HepG2 (cell line): ENCODE results near the gene SAMD15. TPM values are rescaled to one million over a fixed set of nuclear protein-coding genes. Genes with fewer than 3 reads are reported as not detected.

Source experiments
- ATAC-seq: fragments of 200-7000 bp; cut with Tn5 transposase; 3 replicates; pipeline ENCODE4 v1.9.1; 2020; ENCODE audit warnings: mild to moderate bottlenecking, moderate library complexity
- BruUV-seq: library from RNA; stranded (reverse); fragments of 400-500 nt; replicated peaks from 2 replicates; lab custom pipeline; 2021; lab: Mats Ljungman, UMichigan
- CTCF ChIA-PET: fragments of 300-600 bp; formaldehyde crosslinking; extraction: SDS; loops from one replicate; lab custom pipeline; 2021; ENCODE audit warnings: low total read pairs, inconsistent platforms, low intra/inter-chr PET ratio; lab: Yijun Ruan, JAX
- POLR2A ChIA-PET: fragments of 350-600 bp; sonication (Branson Sonifier 250); formaldehyde crosslinking; loops from one replicate; lab custom pipeline; 2020; ENCODE audit warnings: antibody characterized with exemption, inconsistent platforms; lab: Yijun Ruan, JAX
- DNase-seq: peaks from one replicate; pipeline ENCODE4 v3.0.0-alpha.2; 2015; ENCODE audit warnings: low spot score
- FAIRE-seq: peaks from 3 replicates; lab custom pipeline; 2011; peaks lifted over from hg19 to GRCh38; lab: Jason Lieb, UNC
- H2AFZ ChIP-seq: one replicate; pipeline ENCODE4 v1.6.1; 2011; ENCODE audit warnings: low read length, inconsistent platforms
- H3K27ac ChIP-seq: fragments of 300-600 bp; 3 replicates; pipeline ENCODE4 v1.8.0; 2011; ENCODE audit warnings: mixed run types, mild to moderate bottlenecking, mixed read lengths, low read length, inconsistent platforms; ENCODE audit not compliant: insufficient read depth; ENCODE audit errors: extremely low read length
- H3K27me3 ChIP-seq, 2 experiments: fragments of 200-600 bp in 1 of 2; 2 replicates in 1 of 2; 3 replicates in 1 of 2; pipeline versions ENCODE4 v1.6.0 to v1.8.0; 2011; ENCODE audit warnings: low read length in 2 of 2, mild to moderate bottlenecking in 2 of 2, moderate library complexity in 2 of 2, inconsistent platforms in 1 of 2; ENCODE audit not compliant: insufficient read depth in 2 of 2, control insufficient read depth in 1 of 2
- H3K36me3 ChIP-seq, 2 experiments: fragments of 200-600 bp in 1 of 2; replicated peaks in 1 of 2; 2 replicates in 1 of 2; 3 replicates in 1 of 2; pipeline versions ENCODE4 v1.5.1 to v1.8.0; 2011; ENCODE audit warnings: low read length in 2 of 2, inconsistent platforms in 1 of 2; ENCODE audit not compliant: insufficient read depth in 2 of 2, control insufficient read depth in 1 of 2
- H3K4me1 ChIP-seq: 2 replicates; pipeline ENCODE4 v1.5.1; 2012; ENCODE audit warnings: low read length, inconsistent platforms; ENCODE audit not compliant: insufficient read depth
- H3K4me2 ChIP-seq: 2 replicates; pipeline ENCODE4 v1.6.0; 2011; ENCODE audit warnings: low read depth, low read length, inconsistent platforms
- H3K4me3 ChIP-seq, 3 experiments: fragments of 200-600 bp in 1 of 3; sonication (generic), shearing (Covaris generic) in 1 of 3; replicated peaks in 1 of 3; 2 replicates each; pipeline ENCODE4 v1.5.1; 2011 to 2016; ENCODE audit warnings: low read length in 3 of 3, inconsistent platforms in 2 of 3, low read depth in 2 of 3, mild to moderate bottlenecking in 2 of 3, control low read depth in 1 of 3, mixed read lengths in 1 of 3; ENCODE audit not compliant: insufficient read depth in 1 of 3
- H3K79me2 ChIP-seq: one replicate; pipeline ENCODE4 v1.6.1; 2011; ENCODE audit warnings: low read length, inconsistent platforms; ENCODE audit not compliant: insufficient read depth
- H3K9ac ChIP-seq: 2 replicates; pipeline ENCODE4 v1.6.0; 2011; ENCODE audit warnings: mild to moderate bottlenecking, low read depth, low read length, inconsistent platforms; ENCODE audit not compliant: insufficient read depth
- H3K9me3 ChIP-seq: 2 replicates; pipeline ENCODE4 v1.5.1; 2012; ENCODE audit warnings: mild to moderate bottlenecking, low read length
- H4K20me1 ChIP-seq: 2 replicates; pipeline ENCODE4 v1.6.0; 2011; ENCODE audit warnings: inconsistent platforms, mild to moderate bottlenecking, low read length, moderate library complexity; ENCODE audit not compliant: insufficient read depth
- GATA4 ChIP-seq: sonication (generic); IDR thresholded peaks from 2 replicates; pipeline ENCODE4 v1.6.1; 2016; ENCODE audit warnings: antibody characterized with exemption, low read depth, borderline replicate concordance
- MED13 ChIP-seq: sonication (generic); formaldehyde crosslinking; IDR thresholded peaks from 2 replicates; pipeline ENCODE4 v1.5.0; 2020; ENCODE audit warnings: missing genetic modification reagents
- MYPOP ChIP-seq: sonication (generic); formaldehyde crosslinking; IDR thresholded peaks from 2 replicates; pipeline ENCODE4 v1.8.1; 2023; ENCODE audit warnings: mild to moderate bottlenecking, moderate library complexity, missing genetic modification reagents
- SNRNP70 ChIP-seq: fragments of 200-400 bp; formaldehyde crosslinking; IDR thresholded peaks from 2 replicates; pipeline ENCODE4 v1.6.1; 2017; ENCODE audit warnings: mild to moderate bottlenecking, low read depth, low read length, moderate library complexity
- ZBTB7B ChIP-seq: sonication (generic); formaldehyde crosslinking; IDR thresholded peaks from 2 replicates; pipeline ENCODE4 v1.4.0; 2020; ENCODE audit warnings: missing genetic modification reagents
- ZMYM4 ChIP-seq: sonication (generic); formaldehyde crosslinking; IDR thresholded peaks from 2 replicates; pipeline ENCODE4 v1.8.1; 2023; ENCODE audit warnings: mild to moderate bottlenecking, missing genetic modification reagents
- ZNF136 ChIP-seq: sonication (generic); formaldehyde crosslinking; IDR thresholded peaks from 2 replicates; pipeline ENCODE4 v1.8.1; 2022; ENCODE audit warnings: low read depth, mild to moderate bottlenecking, moderate library complexity, missing genetic modification reagents
- ZNF572 ChIP-seq: sonication (generic); formaldehyde crosslinking; IDR thresholded peaks from 2 replicates; pipeline ENCODE4 v1.5.1; 2020; ENCODE audit warnings: mild to moderate bottlenecking, missing genetic modification reagents
- ZNF770 ChIP-seq: sonication (generic); formaldehyde crosslinking; IDR thresholded peaks from 2 replicates; pipeline ENCODE4 v1.5.0; 2020; ENCODE audit warnings: mild to moderate bottlenecking, missing genetic modification reagents
- WGBS: methylation state at CpG from one replicate; pipeline ENCODE4 v1.1.6; 2017; ENCODE audit warnings: low lambda C conversion rate; 5-methylcytosine and 5-hydroxymethylcytosine counted together
- in situ Hi-C: cut with HindIII; loops from 2 replicates; pipeline ENCODE4 v1.10.0; 2017; ENCODE audit warnings: low pct_unique_long_range_greater_than_20kb; ENCODE audit not compliant: extremely low pct_ligation_motif_present
- intact Hi-C: fragments of 100-400 bp; cut with micrococcal nuclease; formaldehyde crosslinking; loops from one replicate; pipeline ENCODE4 v1.10.0; 2022; ENCODE audit not compliant: unreplicated experiment
- polyA plus RNA-seq, 8 experiments: library from polyadenylated mRNA; depleted of rRNA in 3 of 8; stranded (reverse) in 7 of 8; unstranded in 1 of 8; fragments of >200 nt; fragmentation: Illumina TruSeq in 4 of 8; extraction: Trizol in 4 of 8; gene quantifications; 2 replicates each; pipeline versions ENCODE4 v1.2.1 to v1.2.3, GENCODE V29; 2011 to 2016; ENCODE audit warnings: low read depth in 4 of 8, missing spikeins in 1 of 8, mixed read lengths in 1 of 8; ENCODE audit not compliant: insufficient read depth in 1 of 8
- total RNA-seq, 5 experiments: library from RNA; depleted of rRNA; stranded (reverse); fragments of >200 nt; fragmentation: Illumina TruSeq; extraction: Trizol; gene quantifications; 2 replicates each; pipeline ENCODE4 v1.2.3, GENCODE V29; 2016; ENCODE audit warnings: low read depth in 1 of 5

Gene SAMD15
- total and polyA plus RNA-seq, 2 of the 13 experiments (the other 11 are each of a cell fraction or from before 2014, with no cell fraction given): 0.09 to 1.3 TPM

DNA sequence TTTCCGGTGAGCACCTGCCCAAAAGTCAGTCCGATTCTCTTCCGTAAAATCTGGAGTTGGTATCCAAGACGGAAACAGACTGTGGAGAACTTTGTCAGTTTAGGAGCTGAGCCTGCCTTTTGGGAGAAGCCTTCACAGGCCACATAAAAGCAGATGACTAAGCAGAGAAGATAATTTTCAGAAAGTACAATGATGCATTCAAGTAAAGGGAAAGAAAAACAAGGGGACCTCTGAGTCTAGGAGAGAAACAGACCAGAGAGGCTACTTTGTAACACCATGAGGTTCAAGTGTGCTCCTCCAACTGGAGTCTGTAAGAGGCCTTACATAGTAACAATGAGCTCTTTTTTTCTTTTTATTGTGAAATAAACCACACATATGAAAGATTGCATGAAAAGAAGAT lies 21.4 kb upstream of the SAMD15 start:
- Histone ChIP-seq H3K27me3 (no peaks in the 10 kb centered on the region), H2AFZ (no peak overlapping the region), H3K4me1 (peaks cover 23% of the 10 kb centered on the region), H3K9ac (no peak overlapping the region), H3K79me2 (no peaks in the 10 kb centered on the region), H3K4me2 (no peak overlapping the region)
- CTCF ChIA-PET: no interaction called here
- no peak for DNase-seq
- FAIRE-seq: no peak
- no TSS peak for BruUV-seq
- WGBS: 97% methylated on average over 4 of the region's 4 CpGs
- in situ Hi-C loops: no loop called here
- TF ChIP-seq ZNF136 (CRISPR knock-in tag): no peak
- TF ChIP-seq SNRNP70: no peak
- TF ChIP-seq MYPOP (CRISPR knock-in tag): no peak
- TF ChIP-seq ZBTB7B (CRISPR knock-in tag): no peak
- TF ChIP-seq ZNF572 (CRISPR knock-in tag): no peak
- no peak for TF ChIP-seq MED13 (CRISPR knock-in tag)
- TF ChIP-seq ZNF770 (CRISPR knock-in tag): no peak
- TF ChIP-seq GATA4: no peak
- TF ChIP-seq ZMYM4 (CRISPR knock-in tag): no peak
- TF ChIP-seq, all 625 proteins: peak for 0
- no peaks in the 10 kb centered on the region for H3K9me3 ChIP-seq
- H4K20me1 ChIP-seq: no peaks in the 10 kb centered on the region
- no peak for ATAC-seq
- no peaks in the 10 kb centered on the region for H3K36me3 ChIP-seq
- H3K4me3 ChIP-seq: no peak overlapping the region
- H3K27ac ChIP-seq: no peak overlapping the region
- intact Hi-C loops: no loop called here
- POLR2A ChIA-PET: interaction anchor here (0.6 kb wide), 1 partner anchor 11 kb away, joined by 3 read pairs; no protein-coding TSS in a partner anchor
